Adrenal gland (tissue), 12 donors: ENCODE measurements around the gene FAXDC2. TPM values are rescaled to one million over a fixed set of nuclear protein-coding genes. Genes with fewer than 3 reads are reported as not detected.

Experiments used
- DNase-seq, 7 donors: peaks; one replicate each; pipeline ENCODE4 v3.0.0-alpha.2; 2019 to 2020
- H3K27ac ChIP-seq, 5 donors: fragments of 200-600 bp; sonication (generic) in 4 of 5; 1 replicate in 3 of 5; 2 replicates in 2 of 5; pipeline versions ENCODE4 v1.5.1 to v1.8.0; 2016 to 2020; ENCODE audit warnings: mild to moderate bottlenecking in 1 of 5
- H3K27me3 ChIP-seq: fragments of 200-600 bp; 2 replicates; pipeline ENCODE4 v1.8.0; 2021
- H3K36me3 ChIP-seq, 2 donors: fragments of 200-600 bp; replicated peaks in 1 of 2; 1 replicate in 1 of 2; 2 replicates in 1 of 2; pipeline versions ENCODE4 v1.5.1 to v1.8.0; 2018 to 2022
- H3K4me1 ChIP-seq, 2 donors: fragments of 200-600 bp; replicated peaks in 1 of 2; 1 replicate in 1 of 2; 2 replicates in 1 of 2; pipeline versions ENCODE4 v1.5.1 to v1.8.0; 2018 to 2021
- H3K4me3 ChIP-seq, 4 donors: fragments of 200-600 bp; sonication (generic) in 3 of 4; one replicate each; pipeline ENCODE4 v1.5.1; 2016 to 2018
- H3K9me3 ChIP-seq, 3 donors: fragments of 200-600 bp; sonication (generic) in 1 of 3; replicated peaks in 1 of 3; 1 replicate in 2 of 3; 2 replicates in 1 of 3; pipeline versions ENCODE4 v1.5.1 to v1.8.0; 2016 to 2021
- CTCF ChIP-seq, 6 experiments: fragments of 450-650 bp in 4 of 6; fragments of 200-600 bp in 2 of 6; sonication (generic) in 1 of 6; IDR thresholded peaks; 1 replicate in 5 of 6; 2 replicates in 1 of 6; pipeline versions ENCODE4 v1.5.1 to v1.8.0; 2016 to 2021; ENCODE audit warnings: antibody characterized with exemption in 6 of 6, mild to moderate bottlenecking in 2 of 6, moderate library complexity in 1 of 6
- POLR2A ChIP-seq, 2 donors: fragments of 450-650 bp; IDR thresholded peaks; one replicate each; pipeline ENCODE4 v1.6.1; 2017; ENCODE audit warnings: antibody characterized with exemption in 2 of 2, mild to moderate bottlenecking in 2 of 2, moderate library complexity in 1 of 2
- WGBS, 4 donors: extraction: QIAGEN DNeasy Blood & Tissue Kit in 2 of 4; methylation state at CpG; one replicate each; pipeline versions ENCODE4 v1.1.5 to v1.1.7; 2013 to 2017; 5-methylcytosine and 5-hydroxymethylcytosine counted together
- intact Hi-C, 2 donors: fragments of 100-400 bp; cut with DNase I; formaldehyde crosslinking; loops; one replicate each; pipeline versions ENCODE4 v1.14.1 to v1.15.0; 2022 to 2023
- polyA plus RNA-seq, 3 donors: library from polyadenylated mRNA; stranded (reverse); fragments of 200-250 nt in 2 of 3; fragments of 350-450 nt in 1 of 3; fragmentation: Illumina TruSeq in 1 of 3; extraction: RNeasy Lipid Tissue Mini Kit (QIAGEN cat#74804) in 1 of 3; gene quantifications; one replicate each; pipeline ENCODE4 v1.2.3, GENCODE V29; 2013 to 2014
- total RNA-seq, 9 donors: library from RNA; depleted of rRNA in 4 of 9; stranded (reverse); fragments of >200 nt in 4 of 9; fragments of 120-200 nt in 1 of 9; fragmentation: NEBNext Ultra II Directional in 1 of 9; extraction: Animal tissue kit (Norgen Biotek cat#: 25700) in 1 of 9; gene quantifications; one replicate each; pipeline versions ENCODE4 v1.1.0 to v1.2.4, GENCODE V29; 2013 to 2023
- donor health status: healthy with polysubstance abuse.
- donor health status: Bipolar disorder and iron deficiency.
- donor health status: DM: yes; HTN: yes; CAD: no.
- donor health status: DM: no; HTN: no; CAD: no.
- donor health status: DM: no; HTN: no; CAD: no.
- donor health status: DM: yes; HTN: yes; CAD: no.

The FAXDC2 gene
- total and polyA plus RNA-seq, 12 donors = 12.2 to 86.2 (median 44.0) TPM

- H3K4me1 ChIP-seq = peaks cover 17 to 18% of the 10 kb centered on the region in 2 donors
- TF ChIP-seq POLR2A (IDR thresholded peaks at IDR 0.05) = no peak
- no peak for TF ChIP-seq CTCF (IDR thresholded peaks at IDR 0.05)
- peaks cover 0 to 80% of the 10 kb centered on the region in 2 donors for H3K36me3 ChIP-seq
- H3K27me3 ChIP-seq = no peaks in the 10 kb centered on the region
- WGBS, 4 donors = 78 to 89% (median 84%) methylated on average over 3 of the region's 3 CpGs
- H3K27ac ChIP-seq = peak overlapping the region in 3 of 5 donors; percentile 65 to 68 (median 66)
- no peak for DNase-seq
- H3K9me3 ChIP-seq = no peaks in the 10 kb centered on the region
- H3K4me3 ChIP-seq = no peak overlapping the region
- intact Hi-C loops = no loop called here
These were observed 55.2 kb downstream of the FAXDC2 start for GRCh38 chr5:154795235-154795596.

- H3K4me3 ChIP-seq = no peak overlapping the region
- H3K27ac ChIP-seq = peak overlapping the region in 3 of 5 donors; percentile 65 to 68 (median 66)
- 62 to 67% (median 64%) methylated on average over 7 of the region's 7 CpGs for WGBS, 4 donors
- H3K4me1 ChIP-seq = peaks cover 17 to 18% of the 10 kb centered on the region in 2 donors
- intact Hi-C loops = no loop called here
- H3K36me3 ChIP-seq = peaks cover 0 to 76% of the 10 kb centered on the region in 2 donors
- no peak for DNase-seq
- H3K9me3 ChIP-seq = no peaks in the 10 kb centered on the region
- TF ChIP-seq CTCF (IDR thresholded peaks at IDR 0.05) = no peak
- no peak for TF ChIP-seq POLR2A (IDR thresholded peaks at IDR 0.05)
- no peaks in the 10 kb centered on the region for H3K27me3 ChIP-seq
These were observed 55.7 kb downstream of the FAXDC2 start for GRCh38 chr5:154794525-154795234.

GRCh38 chr5:154793599-154794524, 56.5 kb downstream of the FAXDC2 start:
- intact Hi-C loops = no loop called here
- Histone ChIP-seq H3K4me1 (peaks cover 17 to 18% of the 10 kb centered on the region in 2 donors), H3K27ac (peak overlapping the region in 4 of 5 donors; percentile 25 to 83 (median 66)), H3K4me3 (no peak overlapping the region), H3K9me3 (no peaks in the 10 kb centered on the region), H3K27me3 (no peaks in the 10 kb centered on the region), H3K36me3 (peaks cover 0 to 68% of the 10 kb centered on the region in 2 donors)
- TF ChIP-seq POLR2A (IDR thresholded peaks at IDR 0.05) = no peak
- no peak for TF ChIP-seq CTCF (IDR thresholded peaks at IDR 0.05)
- 89 to 92% (median 90%) methylated on average over 29 to 32 of the region's 32 CpGs for WGBS, 4 donors
- no peak for DNase-seq

GRCh38 chr5:154791535-154791934, 58.9 kb downstream of the FAXDC2 start:
- H3K36me3 ChIP-seq = peaks cover 0 to 46% of the 10 kb centered on the region in 2 donors
- intact Hi-C loops = no loop called here

More at GRCh38 chr5:154791535-154791934, 58.9 kb downstream of the FAXDC2 start:
- H3K4me1 ChIP-seq = peaks cover 35 to 40% of the 10 kb centered on the region in 2 donors
- TF ChIP-seq POLR2A (IDR thresholded peaks at IDR 0.05) (no peak), CTCF (IDR thresholded peaks at IDR 0.05) (no peak)
- peak overlapping the region in 1 of 5 donors; percentile 2 for H3K27ac ChIP-seq
- DNase-seq = no peak
- 79 to 93% (median 84%) methylated on average over 3 of the region's 3 CpGs for WGBS, 4 donors
- no peaks in the 10 kb centered on the region for H3K27me3 ChIP-seq
- no peak overlapping the region for H3K4me3 ChIP-seq
- no peaks in the 10 kb centered on the region for H3K9me3 ChIP-seq
